ENCODE results near the gene GAL3ST2.
"Not testable (repeated sequence)": the region's sequence is repeated elsewhere in the genome, so short reads cannot be mapped to it uniquely, and the experiment has no call there.

The GAL3ST2 gene

GRCh38 chr2:241795021-241795999 lies 18.7 kb downstream of the GAL3ST2 start:
- DNase-seq (ENCODE audit: low spot score), result no peak

DNA sequence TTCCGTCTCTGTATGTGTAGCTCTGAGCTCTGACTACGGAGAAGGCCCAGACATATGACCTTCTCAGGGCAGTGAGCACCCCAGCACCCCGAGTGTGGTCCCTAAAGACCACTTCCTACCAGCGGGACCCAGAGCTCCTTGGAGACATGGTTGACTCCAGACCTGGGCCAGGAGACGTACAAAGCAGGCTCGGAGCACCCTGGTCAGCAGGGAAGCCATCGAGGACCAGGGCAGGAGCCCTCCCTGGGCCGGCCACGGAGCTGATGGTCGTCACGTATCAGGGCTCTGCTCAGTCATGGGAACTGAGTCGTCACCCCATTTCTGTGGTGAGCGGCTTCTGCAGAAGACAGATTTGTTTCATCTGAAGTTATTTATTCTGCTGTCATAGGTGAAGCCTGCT lies 19.6 kb downstream of the GAL3ST2 start:
- no peak for DNase-seq (ENCODE audit: low spot score)

GRCh38 chr2:241796610-241797138 lies 20.1 kb downstream of the GAL3ST2 start:
- no peak for DNase-seq (ENCODE audit: low spot score)

- no peak for DNase-seq (ENCODE audit: low spot score)
Observed at GRCh38 chr2:241797441-241798080, 20.9 kb downstream of the GAL3ST2 start.

DNA sequence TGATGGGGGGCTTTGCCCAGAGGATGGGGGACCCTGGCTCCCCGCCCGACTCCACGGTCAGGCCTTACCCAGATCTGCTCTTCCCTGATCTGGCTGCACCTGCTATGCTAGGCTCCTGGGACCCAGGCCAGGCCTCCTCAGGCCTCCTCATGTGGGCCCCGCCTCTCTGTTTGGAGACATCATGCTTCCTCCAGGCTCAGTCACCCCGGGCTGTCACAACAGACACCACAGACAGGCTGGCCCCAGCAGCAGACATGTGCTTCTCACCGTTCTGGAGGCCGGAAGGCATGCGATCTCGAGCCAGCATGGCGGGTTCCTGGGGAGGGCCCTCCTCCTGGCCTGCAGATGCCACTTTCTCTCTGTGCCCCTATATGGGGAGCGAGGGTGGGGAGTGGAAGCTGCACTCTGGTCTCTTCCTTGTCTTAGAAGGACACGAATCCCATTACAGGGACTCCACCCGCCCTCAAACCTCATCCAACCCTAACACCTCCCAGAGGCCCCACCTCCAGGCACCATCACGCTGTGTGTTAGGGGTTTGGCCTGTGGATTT lies 21.5 kb downstream of the GAL3ST2 start:
- no peak for DNase-seq (ENCODE audit: low spot score)

DNA sequence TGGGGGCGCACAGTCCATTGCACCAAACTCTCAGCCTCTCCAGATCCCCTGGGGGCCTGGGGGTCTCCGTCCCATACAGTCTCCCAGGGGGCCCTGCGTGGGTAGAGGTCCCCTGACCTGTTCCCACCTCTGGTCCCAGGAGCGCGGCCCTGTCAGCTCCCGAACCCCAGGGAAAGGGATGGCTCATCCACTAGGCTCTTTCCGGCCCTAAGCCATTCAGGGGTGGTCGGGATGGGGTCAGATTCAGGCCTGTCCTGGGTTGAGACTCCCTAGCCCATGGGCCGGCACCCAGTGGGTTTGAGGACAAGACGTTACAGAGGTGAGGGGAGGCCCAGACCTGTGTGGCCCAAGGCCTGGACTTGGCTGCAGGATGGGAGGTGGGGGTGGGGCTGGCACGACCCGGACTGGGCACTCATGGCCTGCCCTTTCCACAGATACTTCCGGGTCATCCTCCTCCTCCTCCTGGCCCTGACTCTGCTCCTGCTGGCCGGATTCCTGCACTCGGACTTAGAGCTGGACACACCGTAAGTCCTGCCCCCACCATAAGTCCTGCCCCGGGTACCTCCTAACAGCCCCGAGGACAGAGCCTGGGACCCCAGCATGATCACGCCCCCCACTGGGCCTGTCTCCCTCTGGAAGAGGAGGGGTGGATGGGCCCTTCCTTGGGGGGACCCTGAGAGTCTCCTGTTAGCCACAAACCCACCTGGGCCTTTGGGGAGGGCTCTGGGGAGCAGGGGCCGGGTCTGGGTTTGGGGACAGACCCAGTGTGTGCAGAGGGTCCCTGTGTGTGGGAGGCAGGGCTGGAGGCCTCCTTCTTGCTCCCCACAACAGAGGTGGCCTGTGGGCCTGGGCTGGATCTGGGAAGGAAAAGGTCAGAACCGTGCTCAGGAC lies 22.3 kb downstream of the GAL3ST2 start:
- no peak for DNase-seq (ENCODE audit: low spot score)

DNA sequence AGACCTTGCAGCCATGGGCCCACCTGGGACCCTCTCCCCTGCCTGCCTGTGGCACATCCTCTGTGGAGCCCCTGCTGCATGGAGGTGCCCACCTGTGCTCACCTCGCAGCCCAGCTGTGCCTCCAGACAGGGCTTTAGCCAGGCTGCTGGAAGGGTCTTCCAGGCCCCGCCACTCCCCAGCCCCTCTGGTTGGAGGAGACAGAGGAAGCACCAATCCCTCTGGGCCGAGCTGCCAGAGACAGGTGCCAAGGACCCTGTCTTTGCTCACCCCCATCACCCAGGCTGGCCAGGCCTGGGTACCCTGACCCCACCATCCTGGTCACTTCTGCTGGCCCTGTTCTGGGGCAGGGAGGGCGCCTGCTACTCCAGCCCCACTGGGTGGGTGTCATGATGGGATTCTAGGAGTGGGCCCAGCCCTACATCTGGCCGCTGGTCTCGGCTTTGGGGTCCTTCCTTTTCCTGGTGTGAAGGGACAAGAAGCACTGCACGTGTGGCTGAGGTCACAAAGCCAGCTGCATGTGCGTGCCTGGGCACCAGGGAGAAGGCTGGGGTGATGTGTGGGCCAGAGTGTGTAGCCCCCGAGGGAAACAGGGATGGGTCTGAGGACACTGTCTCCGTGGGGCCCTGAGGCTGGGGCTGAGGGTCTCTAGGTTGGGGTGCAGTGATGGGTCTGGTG lies 23.0 kb downstream of the GAL3ST2 start:
- DNase-seq (ENCODE audit: low spot score), result no peak

DNA sequence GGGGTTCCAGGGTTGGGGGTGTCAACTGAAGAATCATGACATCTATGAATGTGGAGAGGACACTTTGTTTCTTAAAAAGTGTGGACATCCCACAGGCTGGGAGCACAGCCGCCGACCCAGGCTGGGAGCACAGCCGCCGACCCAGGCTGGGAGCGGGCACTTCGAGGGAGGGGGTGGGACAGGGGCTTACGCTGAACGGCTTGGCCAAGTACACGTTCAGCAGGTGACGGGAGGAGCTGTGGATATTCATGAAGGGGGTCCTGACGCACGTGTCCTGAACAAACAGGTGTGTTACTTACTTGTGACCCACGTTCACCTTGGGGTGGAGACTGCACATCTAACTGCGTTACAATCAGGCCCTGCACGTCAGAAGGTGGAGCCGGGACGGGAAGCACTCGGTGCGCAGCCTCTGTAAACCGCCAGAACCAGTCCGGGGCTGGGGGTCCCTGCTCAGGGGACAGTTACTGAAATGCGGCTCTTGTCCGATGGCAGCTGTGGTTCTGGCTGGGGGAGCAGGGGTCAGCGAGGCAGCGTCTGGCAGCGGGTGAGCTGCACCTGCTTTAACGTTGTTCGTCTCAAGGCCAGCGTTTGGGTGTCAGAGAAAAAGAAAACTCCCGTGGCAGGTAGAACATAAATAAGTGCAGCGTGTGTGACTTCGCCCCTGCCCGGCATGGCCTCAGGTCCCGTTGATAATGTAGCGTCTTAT lies 23.7 kb downstream of the GAL3ST2 start:
- DNase-seq (ENCODE audit: low spot score), result not testable (repeated sequence)

GRCh38 chr2:241801611-241802420 lies 25.2 kb downstream of the GAL3ST2 start:
- no peak for DNase-seq (ENCODE audit: low spot score)

DNA sequence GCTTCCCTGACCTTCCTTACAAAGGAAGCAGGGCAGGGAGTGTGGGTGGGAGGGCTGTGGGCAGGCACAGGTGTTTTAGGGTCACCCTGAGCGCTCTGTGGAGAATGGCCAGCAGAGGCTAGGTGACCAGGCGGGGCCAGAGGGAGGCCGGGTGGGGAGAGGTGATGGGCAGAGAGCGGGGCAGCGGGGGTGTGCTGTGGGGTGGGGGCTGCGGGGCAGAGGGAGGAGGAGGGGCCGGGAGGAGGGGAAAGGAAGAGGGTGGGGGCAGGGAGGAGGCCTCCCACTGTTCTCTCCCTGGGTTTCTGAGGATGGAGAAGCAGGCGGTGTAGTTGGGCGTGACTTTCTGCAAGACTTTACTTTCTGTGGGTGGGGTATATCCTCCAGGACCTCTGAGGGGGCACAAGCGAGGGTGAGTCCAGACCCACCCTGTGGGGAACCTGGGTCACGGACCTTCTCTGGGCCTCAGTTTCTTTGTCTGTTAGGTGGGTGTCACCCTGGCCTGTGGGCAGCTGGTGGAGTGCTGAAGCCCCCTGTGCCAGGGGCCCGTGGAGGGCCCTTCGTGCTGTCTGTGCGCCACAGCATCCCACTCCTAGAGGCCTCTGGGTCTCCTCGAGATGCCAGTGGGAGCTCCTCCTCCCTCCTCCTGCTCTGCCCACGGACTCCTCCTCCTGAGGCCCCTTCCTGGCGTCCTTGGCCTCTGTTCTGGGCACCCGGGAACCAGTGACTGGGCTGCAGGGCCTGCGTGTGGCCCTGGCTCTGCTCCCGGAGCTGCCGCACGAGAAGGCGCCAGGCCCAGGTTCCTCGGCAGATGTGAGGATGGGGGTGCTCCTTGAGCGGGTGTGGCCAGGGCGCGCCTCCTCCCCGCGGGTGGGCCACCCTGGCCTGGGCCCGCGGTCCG lies 26.0 kb downstream of the GAL3ST2 start:
- no peak for DNase-seq (ENCODE audit: low spot score)

DNA sequence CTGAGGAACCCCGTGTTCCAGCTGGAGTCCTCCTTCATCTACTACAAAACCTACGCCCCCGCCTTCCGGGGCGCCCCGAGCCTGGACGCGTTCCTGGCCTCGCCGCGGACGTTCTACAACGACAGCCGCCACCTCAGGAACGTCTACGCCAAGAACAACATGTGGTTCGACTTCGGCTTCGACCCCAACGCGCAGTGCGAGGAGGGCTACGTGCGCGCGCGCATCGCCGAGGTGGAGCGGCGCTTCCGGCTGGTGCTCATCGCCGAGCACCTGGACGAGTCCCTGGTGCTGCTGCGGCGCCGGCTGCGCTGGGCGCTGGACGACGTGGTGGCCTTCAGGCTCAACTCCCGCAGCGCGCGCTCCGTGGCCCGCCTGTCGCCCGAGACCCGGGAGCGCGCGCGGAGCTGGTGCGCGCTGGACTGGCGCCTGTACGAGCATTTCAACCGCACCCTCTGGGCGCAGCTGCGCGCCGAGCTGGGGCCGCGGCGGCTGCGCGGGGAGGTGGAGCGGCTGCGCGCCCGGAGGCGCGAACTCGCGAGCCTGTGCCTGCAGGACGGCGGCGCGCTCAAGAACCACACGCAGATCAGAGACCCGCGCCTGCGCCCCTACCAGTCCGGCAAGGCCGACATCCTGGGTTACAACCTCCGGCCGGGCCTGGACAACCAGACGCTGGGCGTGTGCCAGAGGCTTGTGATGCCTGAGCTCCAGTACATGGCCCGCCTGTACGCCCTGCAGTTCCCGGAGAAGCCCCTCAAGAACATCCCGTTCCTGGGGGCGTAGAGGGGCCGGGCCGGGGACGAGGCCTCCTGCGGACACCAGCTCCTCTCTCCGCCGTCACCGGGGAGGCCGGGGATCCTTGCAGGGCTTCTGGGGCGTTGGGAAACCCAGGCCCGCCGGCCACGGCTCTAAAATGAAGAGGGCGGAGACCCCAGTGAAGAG lies 27.0 kb downstream of the GAL3ST2 start:
- DNase-seq (ENCODE audit: low spot score), result no peak

DNA sequence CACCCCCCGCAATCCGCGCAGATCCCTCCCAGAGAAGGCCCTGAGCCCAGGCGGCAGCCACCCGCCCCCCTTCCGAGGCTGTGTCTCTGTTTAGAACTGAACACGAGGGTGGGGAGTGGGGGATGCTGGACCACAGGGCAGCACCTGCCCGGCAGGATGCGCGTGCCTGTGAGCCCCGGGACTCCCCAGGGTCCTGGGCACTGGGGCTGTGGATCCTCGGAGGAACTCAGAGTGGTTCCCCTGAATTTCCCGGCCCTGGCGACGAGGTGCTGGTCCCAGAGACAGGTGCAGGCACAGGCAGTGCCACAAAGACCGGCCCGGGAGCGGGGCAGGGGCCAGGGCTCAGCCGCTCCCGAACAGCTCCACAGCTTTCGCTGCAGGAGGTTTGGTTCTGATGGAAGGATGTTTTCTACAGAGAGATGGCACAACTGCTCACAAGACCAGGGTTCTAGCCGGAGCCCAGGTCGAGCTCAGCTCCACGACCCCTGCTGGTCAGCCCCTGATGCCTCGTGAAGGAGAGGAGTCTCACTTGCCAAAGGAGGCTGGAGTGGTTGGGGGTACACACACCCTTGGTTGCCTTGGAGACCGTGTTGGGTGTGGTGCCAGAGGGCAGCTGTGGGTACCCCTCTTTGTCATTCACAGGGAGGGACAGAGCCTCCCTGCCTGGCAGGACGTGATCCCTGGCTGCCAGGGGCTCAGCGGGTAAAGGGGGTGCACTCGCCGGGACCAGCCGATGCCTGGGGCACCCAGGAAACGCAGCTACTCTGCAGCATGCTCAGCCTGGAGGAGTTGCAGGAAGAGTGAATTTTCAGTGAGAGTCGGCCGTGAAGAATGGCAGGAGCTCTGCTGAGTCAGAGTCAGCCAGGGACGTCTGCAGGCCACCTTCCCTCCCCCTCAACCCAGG lies 28.0 kb downstream of the GAL3ST2 start:
- DNase-seq (ENCODE audit: low spot score), result no peak

GRCh38 chr2:241806217-241806616 lies 29.6 kb downstream of the GAL3ST2 start:
- DNase-seq (ENCODE audit: low spot score), result not testable (repeated sequence)

GRCh38 chr2:241808051-241808720 lies 31.6 kb downstream of the GAL3ST2 start:
- no peak for DNase-seq (ENCODE audit: low spot score)

- no peak for DNase-seq (ENCODE audit: low spot score)
Observed at GRCh38 chr2:241808721-241809382, 32.2 kb downstream of the GAL3ST2 start, which contains the start of gene NEU4. TSS of gene NEU4 (plus strand) at chr2:241809193. CDS start at chr2:241814485, 5,292 bp downstream.

All from COLO829 (cell line).